HUES6 (cell line): Measurements from ENCODE around the gene SH2D3A.
"Not testable (repeated sequence)": the region's sequence is repeated elsewhere in the genome, so short reads cannot be mapped to it uniquely, and the experiment has no call there.

Source experiments
- H3K27ac ChIP-seq: 2 replicates; pipeline ENCODE4 v1.7.0; 2013; ENCODE audit warnings: low read depth, mild to moderate bottlenecking, low read length, inconsistent platforms
- H3K27me3 ChIP-seq: 2 replicates; pipeline ENCODE4 v1.6.1; 2013; ENCODE audit warnings: low read length; ENCODE audit not compliant: control insufficient read depth, insufficient read depth
- H3K36me3 ChIP-seq: 2 replicates; pipeline ENCODE4 v1.6.1; 2013; ENCODE audit warnings: low read length; ENCODE audit not compliant: control insufficient read depth, insufficient read depth
- H3K4me1 ChIP-seq: 2 replicates; pipeline ENCODE4 v1.6.1; 2013; ENCODE audit warnings: low read length; ENCODE audit not compliant: control insufficient read depth, insufficient read depth
- H3K4me3 ChIP-seq: 2 replicates; pipeline ENCODE4 v1.5.1; 2013; ENCODE audit warnings: low read depth, low read length
- H3K9ac ChIP-seq: one replicate; pipeline ENCODE4 v1.6.1; 2013; ENCODE audit warnings: mild to moderate bottlenecking, low read length
- H3K9me3 ChIP-seq: 2 replicates; pipeline ENCODE4 v1.6.1; 2013; ENCODE audit warnings: low read depth, low read length; ENCODE audit not compliant: control insufficient read depth, insufficient read depth

SH2D3A gene

DNA sequence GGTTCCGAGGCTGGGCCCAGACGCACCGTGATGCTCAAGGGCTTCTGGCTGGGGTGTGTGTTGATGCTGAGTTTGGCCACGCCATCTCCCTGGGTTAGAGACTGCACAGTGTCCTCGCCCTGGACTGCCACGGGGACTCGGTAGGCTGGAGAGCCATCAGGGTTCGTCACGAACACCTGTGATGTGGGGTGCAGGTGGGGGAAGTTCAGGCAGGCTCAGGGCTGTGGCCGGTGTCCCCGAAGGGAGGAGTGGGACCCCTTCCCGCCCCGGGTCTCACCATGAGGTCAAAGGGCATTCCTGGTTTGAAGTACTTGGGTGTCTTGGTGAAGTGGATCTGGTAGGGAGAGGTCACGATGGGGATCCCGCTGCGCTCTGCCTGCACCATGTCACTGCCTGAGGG is 55.0 kb downstream of the SH2D3A start:
- Histone ChIP-seq H3K27ac (no peak overlapping the region), H3K9ac (no peak overlapping the region), H3K27me3 (peaks cover 16% of the 10 kb centered on the region; the same call in 1 of the 2 replicates), H3K9me3 (no peaks in the 10 kb centered on the region), H3K4me3 (no peak overlapping the region), H3K36me3 (peaks cover 13% of the 10 kb centered on the region), H3K4me1 (no peaks in the 10 kb centered on the region)

DNA sequence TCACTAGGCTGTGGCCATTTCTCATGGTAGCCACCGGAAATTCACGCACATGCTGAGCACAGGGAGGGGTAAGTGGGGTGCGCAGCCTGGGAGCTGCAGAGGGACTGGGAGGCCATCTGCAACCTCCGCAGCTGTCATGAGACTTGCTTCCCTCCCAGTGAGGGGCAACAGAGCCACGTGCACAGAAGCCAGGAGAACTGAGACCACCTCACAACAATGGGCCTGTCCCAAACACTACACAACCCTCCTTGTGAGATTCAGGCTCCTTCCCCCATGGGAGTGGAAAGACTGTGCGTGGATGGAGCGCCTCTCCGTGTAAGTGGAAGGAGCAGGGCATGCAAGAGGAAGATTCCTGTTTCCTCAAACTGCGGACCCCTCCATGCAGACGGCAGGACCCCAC is 55.6 kb downstream of the SH2D3A start:
- no peak overlapping the region for H3K4me3 ChIP-seq
- peaks cover 15% of the 10 kb centered on the region for H3K36me3 ChIP-seq
- H3K9me3 ChIP-seq, result no peaks in the 10 kb centered on the region
- peaks cover 16% of the 10 kb centered on the region; the same call in 1 of the 2 replicates for H3K27me3 ChIP-seq
- no peak overlapping the region for H3K9ac ChIP-seq
- H3K27ac ChIP-seq, result no peak overlapping the region
- H3K4me1 ChIP-seq, result no peaks in the 10 kb centered on the region

DNA sequence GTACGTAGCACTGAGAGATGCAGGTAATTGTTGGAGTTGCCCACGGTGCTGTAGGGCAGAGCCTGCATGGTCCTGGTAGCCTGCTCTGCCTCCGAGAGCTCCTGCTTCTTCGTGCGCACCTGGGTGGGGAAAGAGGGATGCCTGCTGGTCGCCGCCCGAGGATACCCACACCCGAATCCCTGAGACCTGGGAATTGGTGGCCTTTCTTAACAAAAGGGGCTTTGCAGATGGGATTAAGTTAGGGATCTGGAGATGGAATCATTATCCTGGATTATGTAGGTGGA is 56.2 kb downstream of the SH2D3A start:
- H3K9ac ChIP-seq, result no peak overlapping the region
- H3K4me3 ChIP-seq, result no peak overlapping the region; the same call in 1 of the 2 replicates
- no peak overlapping the region for H3K27ac ChIP-seq
- peaks cover 16% of the 10 kb centered on the region for H3K36me3 ChIP-seq
- H3K9me3 ChIP-seq, result no peaks in the 10 kb centered on the region
- H3K4me1 ChIP-seq, result no peaks in the 10 kb centered on the region
- H3K27me3 ChIP-seq, result peaks cover 16% of the 10 kb centered on the region; the same call in 1 of the 2 replicates

DNA sequence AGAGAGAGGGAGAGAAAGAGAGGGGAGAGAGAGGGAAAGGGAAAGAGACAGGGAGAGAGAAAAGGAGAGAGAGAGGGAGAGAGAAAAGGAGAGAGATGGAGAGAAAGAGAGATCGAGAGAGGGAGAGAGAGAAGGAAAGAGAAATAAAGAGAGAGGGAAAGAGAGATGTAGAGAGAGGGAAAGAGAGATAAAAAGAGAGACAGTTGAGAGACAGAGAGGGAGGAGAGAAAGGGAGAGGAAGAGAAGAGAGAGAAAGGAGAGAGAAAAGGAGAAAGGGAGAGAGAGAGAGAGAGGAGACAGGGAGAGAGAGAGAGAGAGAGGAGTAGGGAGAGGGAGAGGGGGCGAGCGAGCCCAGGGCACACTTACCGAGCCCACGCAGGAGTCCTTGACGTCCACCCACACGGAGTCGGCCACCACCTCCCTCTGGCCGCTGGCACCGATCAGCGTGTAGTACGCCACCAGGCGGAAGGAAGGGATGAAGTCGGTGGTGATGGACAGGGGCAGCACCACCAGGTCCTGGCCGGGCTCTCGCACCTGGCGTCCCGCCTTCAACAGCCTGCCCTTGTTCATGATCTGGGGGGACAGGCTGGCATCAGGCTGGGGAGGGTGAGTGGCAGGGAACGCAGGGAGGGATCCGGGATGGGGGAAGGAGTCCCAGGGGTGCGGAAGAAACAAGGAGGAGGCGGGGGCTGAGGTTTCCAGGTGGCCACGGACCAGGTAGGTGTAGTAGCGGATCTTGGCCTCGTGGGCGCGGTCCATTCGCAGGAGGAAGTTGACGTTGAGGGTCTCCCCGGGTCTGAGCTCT is 56.8 kb downstream of the SH2D3A start:
- Histone ChIP-seq H3K9ac (no peak overlapping the region), H3K4me3 (peak overlapping the region; percentile 23; the same call in 1 of the 2 replicates), H3K9me3 (no peaks in the 10 kb centered on the region), H3K27ac (no peak overlapping the region), H3K4me1 (no peaks in the 10 kb centered on the region), H3K27me3 (peaks cover 16% of the 10 kb centered on the region; the same call in 1 of the 2 replicates), H3K36me3 (peaks cover 18% of the 10 kb centered on the region)

DNA sequence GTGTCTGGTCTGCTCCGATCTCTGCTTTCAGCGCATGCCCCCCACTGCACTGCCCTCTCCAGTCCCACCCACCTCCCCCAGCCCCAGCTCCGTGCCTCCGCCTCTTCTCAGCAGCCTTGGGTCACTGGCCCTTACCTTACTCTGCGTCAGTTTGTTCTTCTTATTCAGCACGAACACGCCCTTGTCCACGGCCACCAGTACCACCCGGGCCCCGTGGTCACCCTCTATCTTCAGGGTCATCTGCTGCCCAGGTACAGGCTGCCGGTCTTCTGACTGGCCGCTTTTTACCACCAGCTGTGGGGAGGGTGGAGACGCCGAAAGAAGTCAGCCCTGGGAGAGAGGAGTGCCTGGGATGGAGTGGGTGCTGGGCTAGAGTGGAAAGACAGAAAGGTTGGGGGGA is 57.7 kb downstream of the SH2D3A start:
- H3K4me3 ChIP-seq, result no peak overlapping the region
- no peaks in the 10 kb centered on the region for H3K4me1 ChIP-seq
- no peak overlapping the region for H3K9ac ChIP-seq
- H3K9me3 ChIP-seq, result no peaks in the 10 kb centered on the region
- no peak overlapping the region for H3K27ac ChIP-seq
- H3K36me3 ChIP-seq, result peaks cover 18% of the 10 kb centered on the region
- H3K27me3 ChIP-seq, result peaks cover 16% of the 10 kb centered on the region; the same call in 1 of the 2 replicates

DNA sequence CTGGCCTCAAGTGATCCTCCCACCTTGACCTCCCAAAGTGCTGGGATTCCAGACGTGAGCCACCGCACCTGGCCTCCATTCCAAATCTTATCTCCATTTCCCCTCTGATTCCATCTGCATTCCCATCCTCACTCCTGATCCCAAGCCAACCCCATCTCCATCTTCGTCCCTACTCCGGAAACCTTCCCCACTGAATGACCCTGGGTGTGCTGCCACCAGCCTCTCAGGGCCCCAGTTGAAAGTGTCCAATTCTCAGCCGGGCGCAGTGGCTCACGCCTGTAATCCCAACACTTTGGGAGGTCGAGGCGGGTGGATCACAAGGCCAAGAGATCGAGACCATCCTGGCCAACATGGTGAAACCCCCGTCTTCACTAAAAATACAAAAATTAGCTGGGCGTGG is 58.3 kb downstream of the SH2D3A start:
- H3K4me3 ChIP-seq, H3K9me3 ChIP-seq, H3K9ac ChIP-seq, H3K27ac ChIP-seq, H3K4me1 ChIP-seq: not testable (repeated sequence)
- Histone ChIP-seq H3K36me3 (peaks cover 18% of the 10 kb centered on the region), H3K27me3 (peaks cover 16% of the 10 kb centered on the region; the same call in 1 of the 2 replicates)

DNA sequence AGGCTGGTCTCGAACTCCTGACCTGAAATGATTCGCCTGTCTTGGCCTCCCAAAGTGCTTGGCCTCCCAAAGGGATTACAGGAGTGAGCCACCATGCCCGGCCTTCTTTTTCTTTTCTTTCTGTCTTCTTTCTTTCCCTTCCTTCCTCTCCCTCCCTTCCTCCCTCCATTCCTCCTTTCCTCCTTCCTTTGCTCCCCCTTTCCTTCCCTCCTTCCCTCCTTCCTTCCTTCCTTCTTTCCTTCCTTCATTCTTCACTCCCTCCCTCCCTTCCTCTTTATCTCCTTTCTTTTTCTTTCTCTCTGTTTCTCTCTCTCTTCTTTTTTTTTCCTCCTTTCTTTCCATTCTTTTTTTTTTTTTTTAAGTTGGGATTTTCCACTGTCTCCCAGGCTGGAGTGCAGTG is 58.9 kb downstream of the SH2D3A start:
- Histone ChIP-seq H3K4me3 (no peak overlapping the region), H3K27me3 (peaks cover 16% of the 10 kb centered on the region; the same call in 1 of the 2 replicates), H3K4me1 (no peaks in the 10 kb centered on the region), H3K9me3 (no peaks in the 10 kb centered on the region), H3K36me3 (peaks cover 18% of the 10 kb centered on the region), H3K9ac (no peak overlapping the region), H3K27ac (no peak overlapping the region)

DNA sequence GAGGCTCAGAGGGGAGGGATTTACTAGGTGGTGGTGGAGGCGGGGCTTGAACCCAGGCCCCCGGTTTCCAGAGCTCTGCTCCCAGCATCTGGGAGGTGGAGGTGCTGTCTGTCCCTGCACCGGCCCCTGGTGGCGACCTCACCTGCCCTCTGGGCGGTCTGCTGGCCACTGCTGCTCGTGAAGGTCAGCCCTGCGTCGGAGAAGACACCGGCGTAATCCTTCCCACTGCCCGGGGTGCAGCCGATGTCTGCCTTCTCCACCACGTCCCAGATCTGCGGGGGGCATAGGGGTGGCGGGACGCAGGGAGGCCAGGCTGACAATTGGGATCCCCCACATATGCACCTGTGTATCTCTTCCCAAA is 59.6 kb downstream of the SH2D3A start:
- peaks cover 18% of the 10 kb centered on the region for H3K36me3 ChIP-seq
- no peak overlapping the region for H3K9ac ChIP-seq
- no peak overlapping the region for H3K27ac ChIP-seq
- peaks cover 16% of the 10 kb centered on the region; the same call in 1 of the 2 replicates for H3K27me3 ChIP-seq
- no peaks in the 10 kb centered on the region for H3K4me1 ChIP-seq
- H3K4me3 ChIP-seq, result no peak overlapping the region
- H3K9me3 ChIP-seq, result no peaks in the 10 kb centered on the region

DNA sequence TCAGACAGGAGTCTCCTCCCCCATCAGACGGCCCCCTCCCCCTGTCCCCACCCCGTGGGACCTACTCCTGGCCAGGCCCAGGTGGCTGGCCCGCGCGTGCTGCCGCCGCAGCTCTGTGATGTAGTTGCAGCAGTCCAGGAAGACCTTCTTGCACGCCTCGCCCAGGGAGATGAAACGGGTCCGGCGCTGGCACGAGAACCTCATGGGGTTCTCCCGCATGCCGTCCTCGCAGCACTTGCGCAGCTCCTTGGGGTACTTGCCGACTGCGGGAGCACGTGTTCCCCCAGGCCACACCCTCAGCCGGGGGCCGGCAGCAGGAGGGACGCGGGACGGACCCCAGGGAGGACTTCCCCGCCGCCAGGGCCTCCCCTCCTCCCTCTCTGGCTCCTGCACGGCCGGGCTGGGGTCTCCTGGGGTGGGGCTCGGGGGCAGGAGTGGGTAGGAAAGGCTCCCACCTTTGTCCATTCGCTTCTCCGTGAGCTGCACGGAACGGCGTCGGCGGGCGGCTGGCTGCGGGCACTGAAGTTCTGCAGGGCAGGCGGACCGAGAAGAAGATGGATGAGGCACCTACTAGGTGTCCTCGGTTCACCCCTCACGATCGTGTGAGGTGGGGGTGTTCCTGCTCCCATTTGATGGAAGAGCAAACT is 60.1 kb downstream of the SH2D3A start:
- Histone ChIP-seq H3K4me3 (no peak overlapping the region), H3K27ac (no peak overlapping the region), H3K27me3 (peaks cover 16% of the 10 kb centered on the region; the same call in 1 of the 2 replicates), H3K9ac (no peak overlapping the region), H3K9me3 (no peaks in the 10 kb centered on the region), H3K4me1 (no peaks in the 10 kb centered on the region), H3K36me3 (peaks cover 18% of the 10 kb centered on the region)

DNA sequence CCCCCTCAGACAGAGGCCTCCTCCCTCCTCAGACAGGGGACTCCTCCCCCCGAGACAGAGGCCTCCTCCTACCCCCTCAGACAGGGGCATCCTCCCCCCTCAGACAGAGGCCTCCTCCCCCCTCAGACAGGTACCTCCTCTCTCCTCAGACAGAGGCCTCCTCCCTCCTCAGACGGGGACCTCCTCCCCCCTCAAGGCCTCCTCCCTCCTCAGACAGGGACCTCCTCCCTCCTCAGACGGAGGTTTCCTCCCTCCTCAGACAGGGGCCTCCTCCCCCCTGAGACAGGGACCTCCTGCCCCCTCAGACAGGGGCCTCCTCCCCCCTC is 60.6 kb downstream of the SH2D3A start:
- H3K27ac ChIP-seq, result no peak overlapping the region
- no peaks in the 10 kb centered on the region for H3K4me1 ChIP-seq
- H3K36me3 ChIP-seq, result peaks cover 16% of the 10 kb centered on the region
- H3K9me3 ChIP-seq, result no peaks in the 10 kb centered on the region
- peaks cover 14% of the 10 kb centered on the region; the same call in 1 of the 2 replicates for H3K27me3 ChIP-seq
- H3K9ac ChIP-seq, result no peak overlapping the region
- no peak overlapping the region for H3K4me3 ChIP-seq

DNA sequence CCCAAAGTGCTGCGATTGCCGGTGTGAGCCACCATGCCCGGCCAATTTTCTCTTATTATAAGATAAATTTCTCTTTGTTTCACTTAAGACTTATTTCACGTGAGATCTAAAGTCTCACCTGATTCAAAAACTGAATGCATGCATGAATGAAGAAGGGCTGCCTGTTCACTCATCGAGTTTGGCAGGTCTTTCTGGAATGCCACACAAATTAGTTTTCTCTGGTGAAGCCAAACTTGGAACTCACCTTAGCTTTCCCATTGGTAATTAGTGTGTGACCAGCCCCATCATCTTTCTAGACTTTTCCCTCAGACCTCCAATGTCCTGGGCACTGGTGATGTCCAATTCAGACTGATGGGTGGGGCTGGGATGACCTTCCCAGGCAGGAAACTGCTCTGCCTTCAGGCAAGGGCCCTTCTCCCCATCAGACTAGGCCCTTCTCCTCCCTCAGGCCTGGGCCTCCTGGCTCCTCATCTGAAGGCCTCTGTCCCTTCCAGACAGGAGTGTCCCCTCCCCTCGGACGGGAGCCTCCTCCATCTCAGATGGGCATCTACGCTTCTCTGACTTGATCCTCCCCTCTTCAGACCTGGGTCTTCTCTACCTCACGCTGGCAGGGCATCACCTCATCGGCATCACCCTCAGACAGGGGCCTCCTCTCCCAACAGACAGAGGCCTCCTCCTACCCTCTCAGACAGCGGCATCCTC is 61.2 kb downstream of the SH2D3A start:
- H3K27me3 ChIP-seq, result peaks cover 12% of the 10 kb centered on the region; the same call in 1 of the 2 replicates
- no peak overlapping the region for H3K4me3 ChIP-seq
- no peak overlapping the region for H3K9ac ChIP-seq
- no peaks in the 10 kb centered on the region for H3K9me3 ChIP-seq
- H3K36me3 ChIP-seq, result peaks cover 17% of the 10 kb centered on the region
- H3K27ac ChIP-seq, result no peak overlapping the region
- no peaks in the 10 kb centered on the region for H3K4me1 ChIP-seq
